ENCODE results near the gene EIF4E.

DNA sequence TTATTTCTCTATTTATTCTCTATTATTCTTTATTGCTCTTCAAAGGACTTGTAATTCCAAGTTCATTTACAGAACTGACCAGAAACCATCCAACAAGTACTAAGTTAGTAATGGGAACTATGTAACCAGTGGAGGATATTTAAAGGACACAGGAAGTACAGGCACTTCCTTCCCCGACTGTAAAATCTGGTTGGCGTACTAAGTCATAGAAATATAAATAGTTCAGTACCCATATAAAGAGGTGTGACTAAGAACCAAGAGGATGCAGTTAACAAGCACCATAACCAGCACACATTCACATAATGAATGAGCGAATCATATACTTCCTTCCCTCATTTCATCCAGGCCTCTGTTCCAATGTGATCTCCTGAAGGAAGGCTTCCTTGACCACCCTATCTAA lies 3.6 kb upstream of the EIF4E start:
- no peak for TF ChIP-seq EP300 (conservative IDR thresholded peaks at IDR 0.05; ENCODE audit: poor library complexity, severe bottlenecking)
- no peak for TF ChIP-seq MXI1 (conservative IDR thresholded peaks at IDR 0.05; ENCODE audit: poor library complexity, severe bottlenecking)
- TF ChIP-seq, protein P1, sequence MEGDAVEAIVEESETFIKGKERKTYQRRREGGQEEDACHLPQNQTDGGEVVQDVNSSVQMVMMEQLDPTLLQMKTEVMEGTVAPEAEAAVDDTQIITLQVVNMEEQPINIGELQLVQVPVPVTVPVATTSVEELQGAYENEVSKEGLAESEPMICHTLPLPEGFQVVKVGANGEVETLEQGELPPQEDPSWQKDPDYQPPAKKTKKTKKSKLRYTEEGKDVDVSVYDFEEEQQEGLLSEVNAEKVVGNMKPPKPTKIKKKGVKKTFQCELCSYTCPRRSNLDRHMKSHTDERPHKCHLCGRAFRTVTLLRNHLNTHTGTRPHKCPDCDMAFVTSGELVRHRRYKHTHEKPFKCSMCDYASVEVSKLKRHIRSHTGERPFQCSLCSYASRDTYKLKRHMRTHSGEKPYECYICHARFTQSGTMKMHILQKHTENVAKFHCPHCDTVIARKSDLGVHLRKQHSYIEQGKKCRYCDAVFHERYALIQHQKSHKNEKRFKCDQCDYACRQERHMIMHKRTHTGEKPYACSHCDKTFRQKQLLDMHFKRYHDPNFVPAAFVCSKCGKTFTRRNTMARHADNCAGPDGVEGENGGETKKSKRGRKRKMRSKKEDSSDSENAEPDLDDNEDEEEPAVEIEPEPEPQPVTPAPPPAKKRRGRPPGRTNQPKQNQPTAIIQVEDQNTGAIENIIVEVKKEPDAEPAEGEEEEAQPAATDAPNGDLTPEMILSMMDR (IDR thresholded peaks at IDR 0.05; ENCODE audit: poor library complexity, severe bottlenecking): no peak
- TF ChIP-seq TAF1 (IDR thresholded peaks at IDR 0.05; ENCODE audit: low read depth): no peak
- no peak for TF ChIP-seq POLR2AphosphoS5 (IDR thresholded peaks at IDR 0.05)
- no peak for TF ChIP-seq EZH2 (IDR thresholded peaks at IDR 0.05; ENCODE audit: borderline replicate concordance, insufficient read depth, low read length, poor library complexity, severe bottlenecking)
